HuH-7.5 (cell line): ENCODE results near the gene LAMTOR1.
A peak's percentile ranks its signal among the peaks of the same experiment; 100 is the strongest.
"Not testable (repeated sequence)": the region's sequence is repeated elsewhere in the genome, so short reads cannot be mapped to it uniquely, and the experiment has no call there.

Experiments used
- DNase-seq: peaks from one replicate; pipeline ENCODE4 v3.0.0; 2011; ENCODE audit warnings: low spot score

The LAMTOR1 gene

GRCh38 chr11:72102946-72103753 lies at the start of gene LAMTOR1:
LAMTOR1 (minus strand) TSS chr11:72103297; CDS start chr11:72103224, 73 bp downstream.
- DNase-seq, result peak; percentile 74

GRCh38 chr11:72150882-72151281 lies 47.8 kb upstream of the LAMTOR1 start:
- DNase-seq, result no peak

GRCh38 chr11:72146625-72147024 lies 43.5 kb upstream of the LAMTOR1 start:
- no peak for DNase-seq

GRCh38 chr11:72144807-72145565 lies 41.9 kb upstream of the LAMTOR1 start:
- no peak for DNase-seq

GRCh38 chr11:72142543-72142942 lies 39.4 kb upstream of the LAMTOR1 start:
- DNase-seq, result not testable (repeated sequence)

- DNase-seq, result not testable (repeated sequence)
Observed at GRCh38 chr11:72142086-72142485, 39.0 kb upstream of the LAMTOR1 start.

- no peak for DNase-seq
Observed at GRCh38 chr11:72141066-72141465, 38.0 kb upstream of the LAMTOR1 start.

GRCh38 chr11:72140661-72141060 lies 37.6 kb upstream of the LAMTOR1 start:
- no peak for DNase-seq

GRCh38 chr11:72139500-72139899 lies 36.4 kb upstream of the LAMTOR1 start:
- DNase-seq, result no peak

GRCh38 chr11:72138821-72139390 lies 35.8 kb upstream of the LAMTOR1 start:
- no peak for DNase-seq

- no peak for DNase-seq
Observed at GRCh38 chr11:72136684-72137262, 33.7 kb upstream of the LAMTOR1 start.

GRCh38 chr11:72135891-72136683 lies 33.0 kb upstream of the LAMTOR1 start:
- no peak for DNase-seq

- not testable (repeated sequence) for DNase-seq
Observed at GRCh38 chr11:72135473-72135872, 32.4 kb upstream of the LAMTOR1 start, which contains the start of gene FOLR3. FOLR3 (plus strand) TSS chr11:72135725; CDS start chr11:72135953, 228 bp downstream.

- DNase-seq, result no peak
Observed at GRCh38 chr11:72132646-72133045, 29.5 kb upstream of the LAMTOR1 start.

- no peak for DNase-seq
Observed at GRCh38 chr11:72129381-72129780, 26.3 kb upstream of the LAMTOR1 start.

GRCh38 chr11:72127923-72128322 lies 24.8 kb upstream of the LAMTOR1 start:
- no peak for DNase-seq

GRCh38 chr11:72125956-72126355 lies 22.9 kb upstream of the LAMTOR1 start:
- no peak for DNase-seq

GRCh38 chr11:72124046-72124445 lies 20.9 kb upstream of the LAMTOR1 start:
- no peak for DNase-seq

- no peak for DNase-seq
Observed at GRCh38 chr11:72123117-72123653, 20.1 kb upstream of the LAMTOR1 start.

GRCh38 chr11:72122607-72123006 lies 19.5 kb upstream of the LAMTOR1 start:
- DNase-seq, result no peak

GRCh38 chr11:72120930-72121329 lies 17.8 kb upstream of the LAMTOR1 start:
- DNase-seq, result no peak
